Trophoblast cell (in vitro differentiated cells and primary cell): ENCODE measurements around the gene CSNK2A2.

Source experiments
- DNase-seq, 2 donors: peaks; one replicate each; pipeline ENCODE4 v3.0.0-alpha.2; 2016
- H2AFZ ChIP-seq: 2 replicates; pipeline ENCODE4 v1.6.1; 2013; ENCODE audit warnings: low read length, moderate library complexity, mild to moderate bottlenecking; ENCODE audit not compliant: insufficient read depth, poor library complexity
- H2AK5ac ChIP-seq: 2 replicates; pipeline ENCODE4 v1.6.1; 2013; ENCODE audit warnings: mild to moderate bottlenecking, low read length
- H2BK120ac ChIP-seq: 2 replicates; pipeline ENCODE4 v1.6.1; 2013; ENCODE audit warnings: low read length, mild to moderate bottlenecking, moderate library complexity; ENCODE audit not compliant: insufficient read depth, poor library complexity
- H2BK12ac ChIP-seq: 2 replicates; pipeline ENCODE4 v1.6.1; 2013; ENCODE audit warnings: mild to moderate bottlenecking, low read length, moderate library complexity
- H2BK5ac ChIP-seq: 2 replicates; pipeline ENCODE4 v1.6.1; 2013; ENCODE audit warnings: low read length, low read depth, moderate library complexity, mild to moderate bottlenecking; ENCODE audit not compliant: poor library complexity
- H3K14ac ChIP-seq: 2 replicates; pipeline ENCODE4 v1.6.1; 2013; ENCODE audit warnings: mild to moderate bottlenecking, low read length
- H3K18ac ChIP-seq: 2 replicates; pipeline ENCODE4 v1.6.1; 2013; ENCODE audit warnings: mild to moderate bottlenecking, low read length
- H3K23ac ChIP-seq: 2 replicates; pipeline ENCODE4 v1.6.1; 2013; ENCODE audit warnings: low read length
- H3K27ac ChIP-seq: 2 replicates; pipeline ENCODE4 v1.5.1; 2013; ENCODE audit warnings: low read depth, mild to moderate bottlenecking, inconsistent platforms, low read length, moderate library complexity
- H3K27me3 ChIP-seq: 2 replicates; pipeline ENCODE4 v1.6.1; 2013; ENCODE audit warnings: inconsistent platforms, mild to moderate bottlenecking, low read length, moderate library complexity; ENCODE audit not compliant: insufficient read depth
- H3K36me3 ChIP-seq, 2 experiments: 1 replicate in 1 of 2; 2 replicates in 1 of 2; pipeline ENCODE4 v1.6.1; 2013; ENCODE audit warnings: low read length in 2 of 2, mild to moderate bottlenecking in 2 of 2, moderate library complexity in 1 of 2; ENCODE audit not compliant: insufficient read depth in 2 of 2, control insufficient read depth in 1 of 2
- H3K4ac ChIP-seq: 2 replicates; pipeline ENCODE4 v1.6.1; 2013; ENCODE audit warnings: low read depth, mild to moderate bottlenecking, low read length, moderate library complexity
- H3K4me1 ChIP-seq, 2 experiments: 1 replicate in 1 of 2; 2 replicates in 1 of 2; pipeline ENCODE4 v1.6.1; 2013; ENCODE audit warnings: low read length in 2 of 2, mild to moderate bottlenecking in 2 of 2, moderate library complexity in 1 of 2; ENCODE audit not compliant: insufficient read depth in 2 of 2, control insufficient read depth in 1 of 2
- H3K4me2 ChIP-seq: 2 replicates; pipeline ENCODE4 v1.6.1; 2013; ENCODE audit warnings: inconsistent platforms, mild to moderate bottlenecking, low read length, moderate library complexity
- H3K4me3 ChIP-seq: 2 replicates; pipeline ENCODE4 v1.5.1; 2013; ENCODE audit warnings: mild to moderate bottlenecking, low read depth, low read length, inconsistent platforms
- H3K79me1 ChIP-seq: one replicate; pipeline ENCODE4 v1.6.1; 2013; ENCODE audit warnings: low read length
- H3K79me2 ChIP-seq: 2 replicates; pipeline ENCODE4 v1.6.1; 2013; ENCODE audit warnings: low read length, mild to moderate bottlenecking; ENCODE audit not compliant: control insufficient read depth, insufficient read depth, poor library complexity
- H3K9ac ChIP-seq: 2 replicates; pipeline ENCODE4 v1.6.1; 2013; ENCODE audit warnings: mild to moderate bottlenecking, low read length
- H3K9me3 ChIP-seq: 2 replicates; pipeline ENCODE4 v1.6.1; 2013; ENCODE audit warnings: low read depth, mild to moderate bottlenecking, control low read depth, inconsistent platforms, low read length; ENCODE audit not compliant: insufficient read depth
- H4K12ac ChIP-seq: 2 replicates; pipeline ENCODE4 v1.6.1; 2013; ENCODE audit warnings: low read depth, mild to moderate bottlenecking, low read length, moderate library complexity
- H4K8ac ChIP-seq: 2 replicates; pipeline ENCODE4 v1.6.1; 2013; ENCODE audit warnings: low read depth, mild to moderate bottlenecking, low read length, moderate library complexity
- H4K91ac ChIP-seq: one replicate; pipeline ENCODE4 v1.6.1; 2013; ENCODE audit warnings: low read depth, mild to moderate bottlenecking, low read length, moderate library complexity
- WGBS: extraction: QIAGEN DNeasy Blood & Tissue Kit; methylation state at CpG from one replicate; pipeline ENCODE4 v1.1.7; 2013; ENCODE audit warnings: missing lambda C conversion rate; ENCODE audit not compliant: insufficient read length, insufficient coverage; ENCODE audit errors: extremely low coverage; 5-methylcytosine and 5-hydroxymethylcytosine counted together

Gene CSNK2A2

GRCh38 chr16:58128181-58128631 is 69.7 kb downstream of the CSNK2A2 start:
- Histone ChIP-seq H3K9ac (peak overlapping the region; percentile 37), H3K4me3 (peak overlapping the region; percentile 88), H4K91ac (no peak overlapping the region), H4K8ac (no peak overlapping the region), H4K12ac (no peak overlapping the region), H3K4me1 (peaks cover 3 to 5% of the 10 kb centered on the region in 2 experiments), H3K18ac (no peak overlapping the region), H3K79me1 (peaks cover 3% of the 10 kb centered on the region), H3K14ac (no peak overlapping the region), H3K4ac (peak overlapping the region; percentile 86), H3K23ac (no peak overlapping the region), H2BK5ac (no peak overlapping the region), H3K4me2 (peak overlapping the region; percentile 79), H3K9me3 (peaks cover 1% of the 10 kb centered on the region), H2BK120ac (no peak overlapping the region), H3K79me2 (peaks cover 9% of the 10 kb centered on the region), H2AK5ac (no peak overlapping the region), H3K27ac (no peak overlapping the region), H3K27me3 (no peaks in the 10 kb centered on the region), H2AFZ (no peak overlapping the region), H3K36me3 (no peaks in the 10 kb centered on the region), H2BK12ac (no peak overlapping the region)
- DNase-seq = no peak
- no CpG with 5 or more reads among the region's 6 CpGs for WGBS

- H2BK120ac ChIP-seq = no peak overlapping the region
- H3K9me3 ChIP-seq = peaks cover 1% of the 10 kb centered on the region
- no peak overlapping the region for H2BK5ac ChIP-seq
- no peak overlapping the region for H3K27ac ChIP-seq
- peaks cover 9% of the 10 kb centered on the region for H3K79me2 ChIP-seq
- no peak overlapping the region for H3K4me3 ChIP-seq
- no peak overlapping the region for H3K14ac ChIP-seq
- no peaks in the 10 kb centered on the region for H3K27me3 ChIP-seq
- H4K8ac ChIP-seq = no peak overlapping the region
- H2BK12ac ChIP-seq = no peak overlapping the region
- no peak overlapping the region for H3K23ac ChIP-seq
- no peak overlapping the region for H2AK5ac ChIP-seq
- peaks cover 3% of the 10 kb centered on the region for H3K79me1 ChIP-seq
- DNase-seq = no peak
- H3K4ac ChIP-seq = no peak overlapping the region
- H3K9ac ChIP-seq = no peak overlapping the region
- no peak overlapping the region for H4K12ac ChIP-seq
- H3K36me3 ChIP-seq = no peaks in the 10 kb centered on the region
- peaks cover 3 to 5% of the 10 kb centered on the region in 2 experiments for H3K4me1 ChIP-seq
- no peak overlapping the region for H2AFZ ChIP-seq
- no peak overlapping the region for H3K18ac ChIP-seq
- no CpG with 5 or more reads among the region's 4 CpGs for WGBS
- no peak overlapping the region for H4K91ac ChIP-seq
- peak overlapping the region; percentile 79 for H3K4me2 ChIP-seq
These were observed 70.3 kb downstream of the CSNK2A2 start for GRCh38 chr16:58127634-58128033.

GRCh38 chr16:58127033-58127556 is 70.8 kb downstream of the CSNK2A2 start:
- no CpG with 5 or more reads among the region's 7 CpGs for WGBS
- Histone ChIP-seq H4K12ac (no peak overlapping the region), H3K9me3 (peaks cover 1% of the 10 kb centered on the region), H3K18ac (no peak overlapping the region), H3K23ac (no peak overlapping the region), H2BK12ac (no peak overlapping the region), H3K36me3 (no peaks in the 10 kb centered on the region), H3K4me2 (peak overlapping the region; percentile 36), H3K9ac (no peak overlapping the region), H3K4me1 (peaks cover 3 to 5% of the 10 kb centered on the region in 2 experiments), H3K4me3 (no peak overlapping the region), H2BK120ac (no peak overlapping the region), H2BK5ac (no peak overlapping the region), H3K27me3 (no peaks in the 10 kb centered on the region), H3K79me2 (peaks cover 9% of the 10 kb centered on the region), H3K14ac (no peak overlapping the region), H3K79me1 (peaks cover 3% of the 10 kb centered on the region), H3K4ac (peak overlapping the region; percentile 2), H2AK5ac (no peak overlapping the region), H3K27ac (no peak overlapping the region), H4K8ac (no peak overlapping the region), H4K91ac (no peak overlapping the region), H2AFZ (no peak overlapping the region)
- peak in 1 of 2 donors; percentile 24 for DNase-seq

GRCh38 chr16:58126451-58126961 is 71.4 kb downstream of the CSNK2A2 start:
- H3K27me3 ChIP-seq = no peaks in the 10 kb centered on the region
- H2AK5ac ChIP-seq = no peak overlapping the region
- H2BK12ac ChIP-seq = no peak overlapping the region
- no peak overlapping the region for H3K27ac ChIP-seq
- H3K14ac ChIP-seq = no peak overlapping the region
- H2BK5ac ChIP-seq = no peak overlapping the region
- no peak overlapping the region for H3K9ac ChIP-seq
- H3K23ac ChIP-seq = no peak overlapping the region
- no CpG with 5 or more reads among the region's 4 CpGs for WGBS
- H2BK120ac ChIP-seq = no peak overlapping the region
- no peak overlapping the region for H3K18ac ChIP-seq
- H3K4me3 ChIP-seq = no peak overlapping the region
- H3K79me2 ChIP-seq = peaks cover 10% of the 10 kb centered on the region
- peaks cover 3% of the 10 kb centered on the region for H3K79me1 ChIP-seq
- H3K36me3 ChIP-seq = no peaks in the 10 kb centered on the region
- H4K12ac ChIP-seq = no peak overlapping the region
- H3K4me1 ChIP-seq = peaks cover 3 to 5% of the 10 kb centered on the region in 2 experiments
- H3K4me2 ChIP-seq = no peak overlapping the region
- H4K91ac ChIP-seq = no peak overlapping the region
- peak overlapping the region; percentile 21 for H3K4ac ChIP-seq
- DNase-seq = no peak
- H2AFZ ChIP-seq = no peak overlapping the region
- H4K8ac ChIP-seq = no peak overlapping the region
- H3K9me3 ChIP-seq = peaks cover 1% of the 10 kb centered on the region
